Stromal cell of bone marrow (primary cell): ENCODE data around the gene GYG2.
"Not testable (repeated sequence)": the region's sequence is repeated elsewhere in the genome, so short reads cannot be mapped to it uniquely, and the experiment has no call there.

Source experiments
- DNase-seq: peaks from one replicate; pipeline ENCODE4 v3.0.0-alpha.2; 2012; ENCODE audit warnings: low read depth

Gene GYG2

DNA sequence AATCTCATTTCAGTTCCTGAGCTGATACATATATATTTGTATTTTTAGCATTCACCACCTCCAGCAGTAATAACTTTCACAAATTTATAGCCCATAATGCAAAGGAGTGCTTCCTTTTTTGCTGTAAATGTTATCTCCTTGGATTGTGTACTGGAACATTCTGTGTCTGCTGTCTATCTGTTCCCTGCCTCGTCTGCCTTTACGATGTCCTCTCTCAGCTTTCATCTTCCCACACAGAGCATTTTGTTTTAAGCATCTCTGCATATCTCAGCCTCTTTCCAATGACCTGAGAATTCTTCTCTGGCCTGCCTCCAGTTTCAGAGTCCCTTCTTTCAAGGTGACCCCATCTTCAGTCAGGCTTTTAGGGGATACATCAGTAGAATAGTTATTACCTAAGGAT is 43.1 kb downstream of the GYG2 start:
- DNase-seq = no peak

DNA sequence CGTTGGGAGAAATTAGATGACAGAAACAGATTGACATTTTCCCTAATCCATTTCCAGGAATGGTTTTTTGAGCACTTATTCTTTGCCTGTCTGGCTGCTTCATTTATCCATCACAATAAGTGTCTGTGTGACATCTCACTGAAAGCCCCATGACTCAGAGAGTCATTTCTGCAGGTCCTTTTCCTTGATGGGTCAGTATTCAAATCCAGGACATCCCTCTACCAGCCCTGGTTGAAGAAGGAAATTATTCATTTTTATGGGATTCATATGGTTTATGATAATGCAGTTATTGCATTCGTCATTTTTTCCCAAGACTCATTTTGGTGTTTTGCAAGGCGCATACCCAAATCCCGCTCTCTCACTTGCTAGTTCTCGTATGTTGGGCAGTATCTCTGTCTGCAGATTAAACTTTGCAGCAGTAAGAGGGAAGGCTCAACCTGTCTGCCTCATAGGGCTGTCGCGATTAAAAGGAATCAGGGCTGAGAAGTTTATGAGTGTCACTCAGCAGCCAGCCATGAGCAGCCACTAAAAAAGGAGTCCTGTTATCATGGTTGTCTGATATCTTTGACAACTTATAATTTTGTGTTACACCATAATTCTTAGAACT is 44.0 kb downstream of the GYG2 start:
- DNase-seq = no peak

- DNase-seq = no peak
Measured at GRCh38 chrX:2874222-2875135, 45.7 kb downstream of the GYG2 start.

DNA sequence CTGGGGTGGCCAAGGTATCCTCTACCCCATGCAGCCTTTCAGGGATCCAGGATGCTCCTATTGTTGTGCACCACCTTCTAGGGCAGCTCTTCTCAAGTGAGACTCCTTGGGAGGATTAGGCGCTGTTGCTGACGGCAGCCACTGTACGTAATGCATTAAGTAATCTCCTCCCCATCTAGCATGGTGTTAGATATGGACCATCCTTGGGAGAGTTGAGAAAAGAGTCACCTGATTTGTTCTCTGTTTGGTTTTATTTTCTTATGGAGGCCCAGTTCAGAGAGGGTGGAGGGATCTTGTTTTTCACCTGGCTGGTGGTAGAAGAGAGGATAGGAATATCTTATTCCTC is 46.4 kb downstream of the GYG2 start:
- DNase-seq = no peak

DNA sequence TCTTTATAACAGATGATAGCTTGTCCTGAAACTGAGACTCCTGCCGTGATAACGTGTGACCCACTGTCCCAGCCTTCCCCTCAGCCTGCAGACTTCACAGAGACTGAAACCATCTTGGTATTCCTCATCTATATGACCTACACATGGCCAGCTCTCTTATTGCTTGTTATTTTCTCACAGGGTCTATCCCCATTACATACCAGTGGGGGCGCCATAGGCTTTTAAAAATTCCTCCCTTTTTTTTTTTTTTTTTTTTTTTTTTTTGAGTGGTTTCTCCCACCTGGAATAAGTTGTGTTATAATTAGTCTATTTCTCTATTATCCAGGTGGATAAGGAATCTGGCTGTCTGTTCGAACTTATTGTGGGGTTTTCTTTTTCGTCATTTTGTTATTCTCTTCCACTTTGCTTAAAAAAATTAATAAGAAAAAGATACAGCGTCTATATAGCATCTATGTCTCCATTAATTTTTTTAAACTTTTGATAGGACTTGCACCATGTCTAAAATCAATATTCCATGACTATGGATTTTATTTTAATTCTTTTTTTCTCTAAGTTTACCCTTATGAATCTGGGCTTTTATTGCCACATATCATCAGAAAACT is 47.2 kb downstream of the GYG2 start:
- no peak for DNase-seq

GRCh38 chrX:2878563-2878962 is 49.8 kb downstream of the GYG2 start:
- DNase-seq = no peak

GRCh38 chrX:2879670-2880069 is 50.9 kb downstream of the GYG2 start:
- DNase-seq = no peak

- DNase-seq = no peak
Measured at GRCh38 chrX:2883770-2884169, 55.0 kb downstream of the GYG2 start.

GRCh38 chrX:2888309-2888708 is 59.6 kb downstream of the GYG2 start:
- no peak for DNase-seq

- no peak for DNase-seq
Measured at GRCh38 chrX:2889045-2889605, 60.4 kb downstream of the GYG2 start.

DNA sequence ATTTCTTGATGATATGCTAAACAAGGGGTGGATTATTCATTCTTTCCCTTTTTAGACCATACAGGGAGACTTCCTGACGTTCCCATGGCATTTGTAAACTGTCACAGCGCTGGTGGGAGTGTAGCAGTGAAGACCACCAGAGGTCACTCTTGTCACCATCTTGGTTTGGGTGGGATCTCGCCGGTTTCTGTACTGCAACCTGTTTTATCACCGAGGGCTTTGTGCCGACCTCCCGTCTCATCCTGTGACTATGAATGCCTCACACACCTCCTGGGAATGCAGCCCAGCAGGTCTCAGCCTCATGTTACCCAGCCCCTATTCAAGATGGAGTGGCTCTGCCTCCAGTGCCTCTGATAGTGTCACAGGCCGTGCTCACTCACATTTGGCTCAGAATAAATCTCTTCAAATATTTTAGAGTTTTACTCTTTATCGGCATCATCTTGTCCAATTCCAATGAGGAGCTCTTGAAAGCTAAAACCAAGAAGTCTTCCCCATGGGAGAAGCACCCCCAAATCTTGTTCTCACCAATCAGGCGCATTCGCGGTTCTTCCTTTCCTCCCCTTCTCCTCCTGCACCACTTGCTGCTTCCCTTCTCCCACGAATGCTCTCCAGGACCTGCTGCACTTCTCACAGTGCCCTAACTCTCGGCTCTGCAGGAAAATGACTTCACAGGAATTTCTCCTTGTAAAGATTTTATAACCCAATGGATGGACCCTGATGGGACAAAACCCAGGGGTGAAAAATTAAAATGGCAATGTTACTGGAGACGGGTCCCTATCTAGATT is 61.2 kb downstream of the GYG2 start:
- not testable (repeated sequence) for DNase-seq

DNA sequence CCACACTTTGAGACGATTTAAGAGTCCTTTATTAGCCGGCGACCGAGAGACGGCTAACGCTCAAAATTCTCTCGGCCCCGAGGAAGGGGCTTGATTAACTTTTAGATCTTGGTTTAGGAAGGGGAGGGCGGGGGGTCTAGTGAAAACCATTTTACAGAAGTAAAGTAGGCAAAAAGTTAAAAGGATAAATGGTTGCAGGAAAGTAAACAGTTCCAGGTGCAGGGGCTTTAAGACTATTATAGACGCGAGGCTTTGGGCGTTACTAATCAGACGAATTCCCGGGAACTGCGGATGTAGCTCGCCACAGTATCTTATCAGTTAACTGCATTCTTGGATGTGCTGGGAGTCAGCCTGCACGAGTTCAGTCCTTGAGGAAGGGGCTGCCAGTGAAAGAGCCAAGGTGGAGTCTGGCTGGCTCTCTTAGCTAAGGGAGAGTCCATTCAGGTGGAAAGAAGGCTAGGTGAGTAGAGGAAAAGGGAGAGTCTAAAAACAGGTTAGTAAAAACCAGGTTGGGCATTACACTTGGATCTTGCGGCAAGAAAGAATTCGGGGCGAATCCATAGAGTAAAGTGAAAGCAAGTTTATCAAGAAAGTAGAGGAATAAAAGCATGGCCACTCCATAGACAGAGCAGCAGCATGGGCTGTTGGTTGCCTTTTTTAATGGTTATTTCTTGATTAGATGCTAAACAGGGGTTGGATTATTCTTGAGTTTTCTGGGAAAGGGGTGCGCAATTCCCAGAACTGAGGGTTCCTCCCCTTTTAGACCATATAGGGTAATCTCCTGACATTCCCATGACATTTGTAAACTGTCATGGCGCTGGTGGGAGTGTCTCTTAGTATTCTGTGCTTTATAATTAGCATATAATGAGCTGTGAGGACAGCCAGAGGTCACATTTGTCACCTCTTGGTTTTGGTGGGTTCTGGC is 62.1 kb downstream of the GYG2 start:
- not testable (repeated sequence) for DNase-seq

DNA sequence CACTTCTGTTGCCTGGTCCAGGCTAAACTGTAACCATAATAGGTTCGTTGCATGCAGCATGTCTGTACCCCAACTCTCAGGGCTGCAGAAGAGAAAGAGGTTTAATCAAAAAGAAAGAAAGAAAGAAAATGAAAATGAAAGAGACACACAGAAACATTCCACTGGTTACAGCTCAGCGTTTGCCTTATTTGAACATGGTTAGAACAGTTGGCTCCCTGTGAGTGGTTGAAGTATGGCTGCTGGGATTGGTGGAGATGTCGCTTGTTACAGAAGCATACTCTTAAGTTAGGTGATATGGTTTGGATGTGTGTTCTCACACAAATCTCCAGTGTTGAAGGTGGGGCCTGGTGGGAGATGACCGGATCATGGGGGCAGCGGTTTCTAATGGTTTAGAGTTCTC is 64.1 kb downstream of the GYG2 start:
- DNase-seq = no peak

- no peak for DNase-seq
Measured at GRCh38 chrX:2894885-2895292, 66.2 kb downstream of the GYG2 start.

GRCh38 chrX:2897311-2897689 is 68.6 kb downstream of the GYG2 start:
- DNase-seq = no peak

- not testable (repeated sequence) for DNase-seq
Measured at GRCh38 chrX:2897690-2898623, 69.2 kb downstream of the GYG2 start.

GRCh38 chrX:2898846-2899512 is 70.2 kb downstream of the GYG2 start:
- DNase-seq = no peak

GRCh38 chrX:2901367-2902036 is 72.8 kb downstream of the GYG2 start:
- no peak for DNase-seq

GRCh38 chrX:2902841-2903240 is 74.1 kb downstream of the GYG2 start:
- DNase-seq = no peak
